DND-41 (cell line): ENCODE data around the gene SEPTIN11.

Source experiments
- ATAC-seq: fragments of 200-7000 bp; cut with Tn5 transposase; 3 replicates; pipeline ENCODE4 v1.9.1; 2021; ENCODE audit warnings: low read depth; ENCODE audit not compliant: insufficient read depth
- DNase-seq: peaks from one replicate; pipeline ENCODE4 v3.0.0-alpha.2; 2020
- H2AFZ ChIP-seq: 2 replicates; pipeline ENCODE4 v1.6.0; 2012; ENCODE audit warnings: low read depth, low read length
- H3K27ac ChIP-seq: 2 replicates; pipeline ENCODE4 v1.5.1; 2012; ENCODE audit warnings: low read length, inconsistent platforms
- H3K27me3 ChIP-seq: fragments of 200-600 bp; sonication (generic); 2 replicates; pipeline ENCODE4 v1.6.0; 2012; ENCODE audit warnings: low read length, mild to moderate bottlenecking, inconsistent platforms; ENCODE audit not compliant: insufficient read depth, poor library complexity
- H3K36me3 ChIP-seq: 2 replicates; pipeline ENCODE4 v1.5.1; 2012; ENCODE audit warnings: low read length, inconsistent platforms; ENCODE audit not compliant: insufficient read depth
- H3K4me1 ChIP-seq: 2 replicates; pipeline ENCODE4 v1.5.1; 2012; ENCODE audit warnings: mild to moderate bottlenecking, low read length; ENCODE audit not compliant: insufficient read depth
- H3K4me2 ChIP-seq: 2 replicates; pipeline ENCODE4 v1.6.0; 2012; ENCODE audit warnings: mild to moderate bottlenecking, moderate library complexity, low read length, inconsistent platforms; ENCODE audit not compliant: insufficient read depth
- H3K4me3 ChIP-seq, 2 experiments: fragments of 200-600 bp in 1 of 2; shearing (Covaris generic) in 1 of 2; 2 replicates each; pipeline ENCODE4 v1.5.1; 2012 to 2016; ENCODE audit warnings: inconsistent platforms in 2 of 2, low read length in 2 of 2, mild to moderate bottlenecking in 2 of 2, low read depth in 1 of 2, moderate library complexity in 1 of 2
- H3K79me2 ChIP-seq: 2 replicates; pipeline ENCODE4 v1.6.0; 2012; ENCODE audit warnings: low read length, inconsistent platforms; ENCODE audit not compliant: insufficient read depth
- H3K9ac ChIP-seq: 2 replicates; pipeline ENCODE4 v1.6.0; 2012; ENCODE audit warnings: low read depth, mild to moderate bottlenecking, inconsistent platforms, low read length, moderate library complexity
- H3K9me3 ChIP-seq: 2 replicates; pipeline ENCODE4 v1.5.1; 2012; ENCODE audit warnings: low read length, moderate library complexity, mild to moderate bottlenecking, inconsistent platforms; ENCODE audit not compliant: insufficient read depth, severe bottlenecking
- H4K20me1 ChIP-seq: 2 replicates; pipeline ENCODE4 v1.6.0; 2012; ENCODE audit warnings: low read length; ENCODE audit not compliant: insufficient read depth
- EZH2 ChIP-seq: IDR thresholded peaks from 3 replicates; pipeline ENCODE4 v1.6.1; 2012; ENCODE audit warnings: borderline replicate concordance, low read depth, mild to moderate bottlenecking, moderate library complexity, low read length, inconsistent platforms; ENCODE audit not compliant: severe bottlenecking
- TF ChIP-seq, protein P1 (sequence below): IDR thresholded peaks from 2 replicates; pipeline ENCODE4 v1.5.1; 2012; ENCODE audit warnings: borderline replicate concordance, low read length, moderate library complexity, mild to moderate bottlenecking; ENCODE audit not compliant: poor library complexity, severe bottlenecking; ENCODE audit errors: extremely low read depth

Gene SEPTIN11

DNA sequence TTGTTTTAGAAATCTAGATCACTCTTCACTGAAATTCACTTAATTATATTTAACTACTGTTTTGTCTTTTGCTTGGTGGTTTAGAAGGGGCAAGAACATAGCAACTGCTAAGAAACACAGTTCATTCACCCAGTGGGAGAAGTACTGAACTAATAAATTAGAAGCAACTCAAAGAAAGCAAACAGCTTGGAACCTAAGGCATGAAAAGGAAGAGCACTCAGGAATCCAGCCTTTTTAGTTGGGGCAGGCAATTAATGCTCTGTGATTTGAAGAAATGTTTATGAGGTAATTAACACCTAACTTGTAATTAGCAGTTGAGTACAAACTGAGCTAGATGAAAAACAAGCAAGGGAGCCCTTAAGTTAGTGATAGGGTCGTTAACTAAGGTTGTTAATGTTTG, 22.8 kb downstream of the SEPTIN11 start:
- no peak for ATAC-seq
- Histone ChIP-seq H3K9ac (no peak overlapping the region), H3K79me2 (no peaks in the 10 kb centered on the region), H3K4me3 (no peak overlapping the region), H2AFZ (no peak overlapping the region), H3K27ac (no peak overlapping the region), H3K4me1 (no peaks in the 10 kb centered on the region), H3K27me3 (no peaks in the 10 kb centered on the region), H3K36me3 (no peaks in the 10 kb centered on the region), H4K20me1 (no peaks in the 10 kb centered on the region), H3K9me3 (no peaks in the 10 kb centered on the region), H3K4me2 (no peak overlapping the region)
- TF ChIP-seq, protein P1, sequence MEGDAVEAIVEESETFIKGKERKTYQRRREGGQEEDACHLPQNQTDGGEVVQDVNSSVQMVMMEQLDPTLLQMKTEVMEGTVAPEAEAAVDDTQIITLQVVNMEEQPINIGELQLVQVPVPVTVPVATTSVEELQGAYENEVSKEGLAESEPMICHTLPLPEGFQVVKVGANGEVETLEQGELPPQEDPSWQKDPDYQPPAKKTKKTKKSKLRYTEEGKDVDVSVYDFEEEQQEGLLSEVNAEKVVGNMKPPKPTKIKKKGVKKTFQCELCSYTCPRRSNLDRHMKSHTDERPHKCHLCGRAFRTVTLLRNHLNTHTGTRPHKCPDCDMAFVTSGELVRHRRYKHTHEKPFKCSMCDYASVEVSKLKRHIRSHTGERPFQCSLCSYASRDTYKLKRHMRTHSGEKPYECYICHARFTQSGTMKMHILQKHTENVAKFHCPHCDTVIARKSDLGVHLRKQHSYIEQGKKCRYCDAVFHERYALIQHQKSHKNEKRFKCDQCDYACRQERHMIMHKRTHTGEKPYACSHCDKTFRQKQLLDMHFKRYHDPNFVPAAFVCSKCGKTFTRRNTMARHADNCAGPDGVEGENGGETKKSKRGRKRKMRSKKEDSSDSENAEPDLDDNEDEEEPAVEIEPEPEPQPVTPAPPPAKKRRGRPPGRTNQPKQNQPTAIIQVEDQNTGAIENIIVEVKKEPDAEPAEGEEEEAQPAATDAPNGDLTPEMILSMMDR = no peak
- no peak for TF ChIP-seq EZH2
- DNase-seq = no peak

GRCh38 chr4:76974150-76974549, 24.6 kb downstream of the SEPTIN11 start:
- no peak for ATAC-seq
- TF ChIP-seq EZH2 = no peak
- TF ChIP-seq, protein P1 = no peak
- Histone ChIP-seq H3K79me2 (no peaks in the 10 kb centered on the region), H3K27me3 (no peaks in the 10 kb centered on the region), H3K4me2 (no peak overlapping the region), H3K4me3 (no peak overlapping the region), H3K36me3 (no peaks in the 10 kb centered on the region), H3K4me1 (no peaks in the 10 kb centered on the region), H4K20me1 (no peaks in the 10 kb centered on the region), H2AFZ (no peak overlapping the region), H3K9ac (no peak overlapping the region), H3K9me3 (no peaks in the 10 kb centered on the region), H3K27ac (no peak overlapping the region)
- DNase-seq = no peak

DNA sequence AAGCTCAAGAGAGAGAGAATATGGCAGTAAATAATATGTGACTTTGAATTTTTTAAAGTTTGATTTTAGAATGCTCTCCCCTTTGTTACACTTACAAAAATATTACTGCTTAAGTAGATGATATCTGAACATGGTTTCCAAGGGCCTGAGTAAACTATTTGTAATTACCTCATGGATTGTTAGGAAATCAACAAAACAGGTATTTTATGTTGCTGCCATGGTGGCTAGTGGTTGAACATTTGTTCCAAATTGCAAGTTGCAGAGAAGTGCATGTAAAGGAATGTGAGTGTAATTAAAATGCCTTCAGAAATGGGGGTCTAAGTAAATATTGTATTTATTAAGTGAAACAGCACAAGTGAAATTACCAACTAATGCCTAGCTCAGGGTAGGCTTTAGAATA, 27.6 kb downstream of the SEPTIN11 start:
- H2AFZ ChIP-seq = no peak overlapping the region
- no peaks in the 10 kb centered on the region for H3K27me3 ChIP-seq
- no peaks in the 10 kb centered on the region for H3K4me1 ChIP-seq
- DNase-seq (no peak), ATAC-seq (no peak)
- H3K4me3 ChIP-seq = no peak overlapping the region
- no peak overlapping the region for H3K9ac ChIP-seq
- H3K27ac ChIP-seq = no peak overlapping the region
- no peaks in the 10 kb centered on the region for H3K9me3 ChIP-seq
- TF ChIP-seq EZH2 = no peak
- TF ChIP-seq, protein P1 = no peak
- H3K4me2 ChIP-seq = no peak overlapping the region
- H3K36me3 ChIP-seq = no peaks in the 10 kb centered on the region
- no peaks in the 10 kb centered on the region for H4K20me1 ChIP-seq
- no peaks in the 10 kb centered on the region for H3K79me2 ChIP-seq

- no peaks in the 10 kb centered on the region for H3K27me3 ChIP-seq
- H3K79me2 ChIP-seq = no peaks in the 10 kb centered on the region
- no peak for TF ChIP-seq EZH2
- TF ChIP-seq, protein P1 = no peak
- no peaks in the 10 kb centered on the region for H3K9me3 ChIP-seq
- H3K4me3 ChIP-seq = no peak overlapping the region
- no peak overlapping the region for H3K27ac ChIP-seq
- no peaks in the 10 kb centered on the region for H3K36me3 ChIP-seq
- no peak overlapping the region for H3K9ac ChIP-seq
- DNase-seq (no peak), ATAC-seq (no peak)
- H3K4me1 ChIP-seq = peaks cover 6% of the 10 kb centered on the region; the same call in 1 of the 2 replicates
- no peak overlapping the region for H2AFZ ChIP-seq
- no peak overlapping the region for H3K4me2 ChIP-seq
- no peaks in the 10 kb centered on the region for H4K20me1 ChIP-seq
These were observed 28.3 kb downstream of the SEPTIN11 start for GRCh38 chr4:76977736-76978350.
